ENCODE data around the gene SETD1B. TPM values are rescaled to one million over a fixed set of nuclear protein-coding genes. Genes with fewer than 3 reads are reported as not detected.
"Not testable (repeated sequence)": the region's sequence is repeated elsewhere in the genome, so short reads cannot be mapped to it uniquely, and the experiment has no call there.

SETD1B gene
- 10 to 100 TPM; 20.2 to 20.9 TPM for total RNA-seq
- long read RNA-seq, donor 1, partial matches to known transcripts, result 4 of 7 reads
- long read RNA-seq, donor 1, other reads (novel, unspliced or antisense), result 3 of 7 reads
- long read RNA-seq, donor 2, partial matches to known transcripts, result 1 of 7 reads
- long read RNA-seq, donor 2, other reads (novel, unspliced or antisense), result 6 of 7 reads

- DNase-seq (ENCODE audit: low spot score), result no peak
- intact Hi-C loops (cut with DNase I), result no loop called here
Measured at GRCh38 chr12:121803861-121804416, at the start of gene SETD1B. Gene SETD1B, plus strand, starts transcription at chr12:121804009. Its CDS starts 729 bp downstream, at chr12:121804738.

GRCh38 chr12:121754836-121755235, 49.0 kb upstream of the SETD1B start:
- intact Hi-C loops (cut with DNase I), result no loop called here
- DNase-seq (ENCODE audit: low spot score), result no peak

DNA sequence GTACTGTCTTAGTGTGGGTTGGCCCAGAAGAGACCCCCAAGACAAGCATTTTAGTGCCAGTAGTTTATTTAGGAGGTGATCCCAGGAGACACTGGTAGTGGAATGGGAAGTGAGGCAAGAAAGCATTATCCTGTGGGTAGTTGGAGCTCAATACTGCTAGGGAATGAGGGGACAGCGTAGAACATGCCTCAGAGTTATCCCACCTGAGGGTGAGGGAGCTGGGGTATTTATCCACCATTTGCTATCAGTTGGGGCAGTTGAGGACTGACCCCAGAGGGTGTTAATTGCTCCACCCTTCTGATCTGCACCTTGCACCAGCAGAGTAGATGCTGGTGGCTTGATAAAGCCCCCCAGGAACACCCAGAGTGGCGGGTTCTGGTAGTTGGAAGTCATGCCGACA, 48.2 kb upstream of the SETD1B start:
- DNase-seq (ENCODE audit: low spot score), result no peak
- intact Hi-C loops (cut with DNase I), result no loop called here

DNA sequence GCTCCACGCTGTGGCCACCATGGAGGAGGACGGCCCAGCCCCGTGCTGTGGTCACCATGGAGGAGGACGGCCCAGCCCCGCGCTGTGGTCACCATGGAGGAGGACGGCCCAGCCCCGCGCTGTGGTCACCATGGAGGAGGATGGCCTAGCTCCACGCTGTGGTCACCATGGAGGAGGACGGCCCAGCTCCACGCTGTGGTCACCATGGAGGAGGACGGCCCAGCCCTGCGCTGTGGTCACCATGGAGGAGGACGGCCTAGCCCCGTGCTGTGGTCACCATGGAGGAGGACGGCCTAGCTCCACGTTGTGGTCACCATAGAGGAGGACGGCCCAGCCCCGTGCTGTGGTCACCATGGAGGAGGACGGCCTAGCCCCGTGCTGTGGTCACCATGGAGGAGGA, 45.3 kb upstream of the SETD1B start:
- DNase-seq (ENCODE audit: low spot score); intact Hi-C loops (cut with DNase I): not testable (repeated sequence)

DNA sequence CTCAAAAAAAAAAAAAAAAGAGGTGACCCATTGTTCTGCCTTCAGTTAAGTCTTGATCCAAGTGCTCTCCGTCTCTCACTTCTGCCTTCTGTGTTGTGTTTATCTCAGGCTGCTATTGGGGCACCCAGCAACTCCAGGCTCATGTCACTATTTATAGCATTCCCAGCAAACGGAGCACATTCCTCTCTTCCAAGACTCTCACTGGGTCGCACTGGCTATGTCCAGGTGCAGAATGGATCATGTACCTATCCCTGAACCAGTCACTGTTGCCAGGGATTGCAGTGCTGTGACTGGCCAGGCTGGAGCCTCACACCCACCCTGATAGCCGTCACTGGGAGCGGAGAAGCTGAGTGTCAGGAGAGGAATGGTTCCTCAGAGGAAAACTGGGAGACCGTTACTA, 41.5 kb upstream of the SETD1B start:
- no peak for DNase-seq (ENCODE audit: low spot score)
- intact Hi-C loops (cut with DNase I), result no loop called here

DNA sequence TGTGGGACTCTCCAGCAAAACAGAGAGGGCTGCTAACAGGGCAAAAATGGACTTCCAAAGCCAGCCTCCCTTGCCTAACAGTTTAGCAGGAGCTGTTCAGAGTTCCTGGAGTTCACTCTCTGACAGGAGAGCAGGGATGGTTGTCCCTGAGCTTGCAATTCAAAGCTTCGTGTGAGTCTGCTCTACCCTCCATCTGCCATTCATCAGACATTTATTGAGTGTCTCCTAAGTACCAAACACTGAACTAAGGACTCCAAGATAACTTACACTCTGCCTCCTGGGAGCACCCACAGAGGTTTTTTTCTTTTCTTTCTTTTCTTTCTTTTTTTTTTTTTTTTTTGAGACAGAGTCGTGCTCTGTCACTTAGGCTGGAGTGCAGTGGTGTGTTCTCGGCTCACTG, 39.0 kb upstream of the SETD1B start:
- intact Hi-C loops (cut with DNase I), result no loop called here
- DNase-seq (ENCODE audit: low spot score), result no peak

GRCh38 chr12:121765573-121765972, 38.2 kb upstream of the SETD1B start:
- DNase-seq (ENCODE audit: low spot score), result no peak
- intact Hi-C loops (cut with DNase I), result no loop called here

GRCh38 chr12:121766290-121767039, 37.3 kb upstream of the SETD1B start:
- intact Hi-C loops (cut with DNase I), result no loop called here
- DNase-seq (ENCODE audit: low spot score), result no peak

- DNase-seq (ENCODE audit: low spot score), result peak; percentile 87
- intact Hi-C loops (cut with DNase I), result no loop called here
Measured at GRCh38 chr12:121767525-121768016, 36.2 kb upstream of the SETD1B start.

DNA sequence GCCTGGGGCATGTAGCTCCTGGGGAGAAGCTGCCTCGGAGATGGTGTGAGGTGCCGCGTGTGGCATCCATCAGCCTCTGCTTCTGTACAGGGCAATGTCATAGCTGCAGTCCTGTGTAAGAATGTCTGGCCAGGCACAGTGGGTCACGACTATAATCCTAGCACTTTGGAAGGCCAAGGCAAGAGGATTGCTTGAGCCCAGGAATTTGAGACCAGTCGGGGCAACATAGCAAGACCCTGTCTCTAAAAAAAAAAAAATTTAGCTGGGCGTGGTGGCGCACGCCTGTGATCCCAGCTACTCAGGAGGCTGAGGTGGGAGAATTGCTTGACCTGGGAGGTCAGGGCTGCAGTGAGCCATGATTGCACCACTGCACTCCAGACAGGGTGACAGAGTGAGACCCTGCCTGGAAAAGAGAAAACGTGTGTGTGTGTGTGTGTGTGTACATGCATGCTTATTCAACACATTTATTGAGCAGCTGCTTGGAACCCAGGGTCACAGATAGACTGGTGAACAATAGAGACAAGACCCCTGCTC, 34.4 kb upstream of the SETD1B start:
- intact Hi-C loops (cut with DNase I), result no loop called here

DNA sequence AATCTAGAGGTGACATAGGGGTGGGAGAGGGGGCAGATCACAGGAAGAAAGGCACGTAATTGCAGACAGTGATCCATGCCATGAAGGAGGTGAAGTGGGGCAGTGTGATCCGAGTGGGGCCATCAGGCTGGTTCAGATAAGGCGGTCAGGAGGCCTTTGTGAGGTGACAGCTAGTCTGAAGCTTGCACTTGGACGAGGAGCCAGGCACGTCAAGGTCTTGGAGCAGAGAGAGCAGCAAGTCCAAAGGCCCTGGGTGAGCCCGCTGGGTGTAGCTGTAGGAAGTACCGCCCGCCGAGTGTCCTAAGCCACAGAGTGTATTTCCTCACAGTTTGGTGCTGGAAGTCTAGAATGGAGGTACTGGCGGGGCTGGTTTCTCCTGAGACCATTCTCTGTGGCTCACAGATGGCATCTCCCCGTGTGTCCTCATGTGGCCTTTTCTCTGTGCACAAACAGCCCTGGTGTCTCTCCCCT, 33.9 kb upstream of the SETD1B start:
- intact Hi-C loops (cut with DNase I), result loop anchor here (5.0 to 10.0 kb wide), 3 partner anchors 65 to 218 kb away; no protein-coding TSS in a partner anchor

More for the DNA sequence above, 34.4 kb upstream of the SETD1B start:
- DNase-seq (ENCODE audit: low spot score), result no peak

GRCh38 chr12:121770388-121770787, 33.4 kb upstream of the SETD1B start:
- intact Hi-C loops (cut with DNase I), result loop anchor here (5.0 to 10.0 kb wide), 3 partner anchors 66 to 218 kb away; no protein-coding TSS in a partner anchor
- DNase-seq (ENCODE audit: low spot score), result no peak

More for the DNA sequence above, 33.9 kb upstream of the SETD1B start:
- DNase-seq (ENCODE audit: low spot score), result no peak

GRCh38 chr12:121770813-121771625, 32.8 kb upstream of the SETD1B start:
- intact Hi-C loops (cut with DNase I), result loop anchor here (5.0 to 10.0 kb wide), 3 partner anchors 66 to 219 kb away; no protein-coding TSS in a partner anchor
- no peak for DNase-seq (ENCODE audit: low spot score)

DNA sequence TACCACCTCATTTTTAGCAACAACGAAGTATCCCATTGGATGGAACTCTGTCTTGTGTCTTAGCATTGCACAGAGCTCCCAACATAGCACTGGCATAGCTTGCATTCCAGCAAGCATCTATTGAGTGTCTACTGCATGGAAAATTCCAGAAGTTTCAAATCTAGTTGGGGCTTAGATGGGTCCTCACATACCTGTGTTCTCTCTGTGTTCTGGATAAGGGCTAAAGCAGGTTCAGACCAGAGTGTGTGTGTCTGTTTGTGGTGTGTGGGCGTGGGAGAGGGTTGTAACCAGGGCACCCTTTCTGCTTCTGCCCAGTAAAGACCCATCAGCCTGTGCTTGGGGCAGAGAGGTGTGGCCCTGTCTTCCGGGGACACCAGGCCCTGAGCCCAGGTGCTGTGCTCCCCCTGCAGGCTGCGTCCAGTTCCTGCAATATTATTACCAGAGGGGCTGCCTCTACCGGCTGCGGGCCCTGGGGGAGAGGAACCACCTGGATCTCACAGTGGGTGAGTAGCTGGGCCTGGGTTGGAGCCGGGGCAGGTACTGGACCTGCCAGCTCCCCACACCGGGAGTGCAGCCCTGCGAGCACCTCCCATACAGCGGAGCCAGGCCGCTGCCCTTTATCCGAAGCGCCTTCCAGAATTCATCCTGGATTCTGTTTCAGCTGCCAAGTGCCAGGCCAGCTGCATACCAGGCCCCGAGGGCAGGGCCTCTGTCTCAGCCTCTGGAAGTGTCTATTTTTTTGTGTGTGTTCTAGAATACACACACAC, 30.6 kb upstream of the SETD1B start:
- peak; percentile 88 for DNase-seq (ENCODE audit: low spot score)
- intact Hi-C loops (cut with DNase I), result loop anchor here (5.0 to 10.0 kb wide), 3 partner anchors 68 to 221 kb away; no protein-coding TSS in a partner anchor

- intact Hi-C loops (cut with DNase I), result loop anchor here (5.0 to 10.0 kb wide), 4 partner anchors 37 to 223 kb away; no protein-coding TSS in a partner anchor
- no peak for DNase-seq (ENCODE audit: low spot score)
Measured at GRCh38 chr12:121774968-121775474, 28.8 kb upstream of the SETD1B start.

- intact Hi-C loops (cut with DNase I), result loop anchor here (5.0 to 10.0 kb wide), 2 partner anchors 37 to 71 kb away; no protein-coding TSS in a partner anchor
- DNase-seq (ENCODE audit: low spot score), result no peak
Measured at GRCh38 chr12:121775501-121775900, 28.3 kb upstream of the SETD1B start.

- intact Hi-C loops (cut with DNase I), result loop anchor here (5.0 to 10.0 kb wide), 2 partner anchors 36 to 72 kb away; no protein-coding TSS in a partner anchor
- peak; percentile 95 for DNase-seq (ENCODE audit: low spot score)
Measured at GRCh38 chr12:121776190-121777098, 27.4 kb upstream of the SETD1B start.

All from posterior vena cava (tissue), 2 donors.